GM12891 (cell line): ENCODE data around the gene CES3.

ENCODE experiments used
- POLR2A ChIP-seq: IDR thresholded peaks from 2 replicates; pipeline ENCODE4 v1.6.1; 2011; ENCODE audit warnings: low read depth, low read length, control low read depth
- POLR2AphosphoS5 ChIP-seq: IDR thresholded peaks from 2 replicates; pipeline ENCODE4 v1.6.1; 2011; ENCODE audit warnings: low read depth, low read length, control low read depth
- TAF1 ChIP-seq: IDR thresholded peaks from 2 replicates; pipeline ENCODE4 v1.6.1; 2011; ENCODE audit warnings: low read depth, low read length, control low read depth

GRCh38 chr16:66936462-66936861 is 24.6 kb upstream of the CES3 start:
- TF ChIP-seq POLR2A (no peak), POLR2AphosphoS5 (no peak), TAF1 (no peak)
